Activated CD4-positive, alpha-beta T cell treated with anti-CD3 and anti-CD28 coated beads, Interleukin-2, amount 50 U/mL, for 48 hours (primary cell): ENCODE measurements around the gene HSPB6.
A peak's percentile ranks its signal among the peaks of the same experiment; 100 is the strongest.
"Not testable (repeated sequence)": the region's sequence is repeated elsewhere in the genome, so short reads cannot be mapped to it uniquely, and the experiment has no call there.

Experiments
- DNase-seq, 2 experiments: peaks; one replicate each; pipeline ENCODE4 v3.0.0-alpha.2; 2020

HSPB6 gene

DNA sequence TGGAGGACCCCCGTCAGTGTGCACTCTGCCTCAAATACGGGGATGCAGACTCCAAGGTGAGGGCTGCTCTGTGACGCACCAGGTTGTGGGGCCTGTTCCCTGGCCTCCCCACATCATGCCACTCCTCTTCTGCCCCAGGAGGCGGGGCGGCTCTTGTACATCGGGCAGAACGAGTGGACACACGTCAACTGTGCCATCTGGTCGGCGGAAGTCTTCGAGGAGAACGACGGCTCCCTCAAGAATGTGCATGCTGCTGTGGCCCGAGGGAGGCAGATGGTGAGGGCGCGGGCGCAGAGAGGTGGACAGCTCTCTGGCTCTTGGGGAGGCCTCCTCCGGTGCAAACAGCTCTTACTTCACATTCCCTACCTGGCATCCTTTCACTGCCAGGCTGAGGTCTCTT is 27.8 kb downstream of the HSPB6 start:
- DNase-seq: no peak

GRCh38 chr19:35727956-35728706 is 28.7 kb downstream of the HSPB6 start:
- no peak for DNase-seq

GRCh38 chr19:35727053-35727955 is 29.5 kb downstream of the HSPB6 start:
- no peak for DNase-seq

- DNase-seq: no peak
Observed at GRCh38 chr19:35725216-35725861, 31.5 kb downstream of the HSPB6 start.

- no peak for DNase-seq
Observed at GRCh38 chr19:35724560-35724959, 32.3 kb downstream of the HSPB6 start.

DNA sequence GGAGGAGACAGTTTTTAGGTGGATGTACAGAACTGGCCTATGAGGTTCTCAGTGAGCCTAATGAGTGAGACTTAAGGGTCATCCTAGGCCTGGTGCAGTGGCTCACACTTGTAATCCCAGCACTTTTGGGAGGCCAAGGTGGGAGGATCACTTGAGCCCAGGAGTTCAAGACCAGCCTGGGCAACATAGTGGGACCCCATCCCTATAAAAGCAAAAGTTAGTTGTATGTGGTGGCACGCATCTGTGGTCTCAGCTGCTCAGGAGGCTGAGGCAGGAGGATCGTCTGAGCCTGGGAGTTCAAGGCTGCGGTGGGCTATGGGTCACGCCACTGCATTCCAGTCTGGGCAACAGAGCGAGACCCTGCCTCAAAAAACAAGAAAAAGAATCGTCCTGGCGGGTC is 32.7 kb downstream of the HSPB6 start:
- not testable (repeated sequence) for DNase-seq

- no peak for DNase-seq
Observed at GRCh38 chr19:35723671-35724070, 33.2 kb downstream of the HSPB6 start.

GRCh38 chr19:35722897-35723296 is 33.9 kb downstream of the HSPB6 start:
- no peak for DNase-seq

DNA sequence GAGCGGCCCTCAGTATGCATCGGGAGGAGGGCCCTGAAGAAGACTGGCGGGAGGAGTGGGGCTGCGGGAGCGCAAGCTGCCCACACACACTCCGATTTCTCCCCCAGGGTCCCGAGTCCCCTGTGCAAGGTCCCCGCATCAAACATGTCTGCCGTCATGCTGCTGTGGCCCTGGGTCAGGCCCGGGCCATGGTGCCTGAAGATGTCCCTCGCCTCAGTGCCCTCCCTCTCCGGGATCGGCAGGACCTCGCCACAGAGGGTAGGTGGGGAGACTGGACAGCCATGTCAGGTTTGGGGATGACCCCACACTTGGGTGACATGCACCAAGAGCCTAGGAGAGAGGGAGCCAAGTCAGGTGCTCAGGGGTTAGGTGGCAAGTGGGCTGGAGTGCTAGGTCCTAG is 34.4 kb downstream of the HSPB6 start:
- no peak for DNase-seq

DNA sequence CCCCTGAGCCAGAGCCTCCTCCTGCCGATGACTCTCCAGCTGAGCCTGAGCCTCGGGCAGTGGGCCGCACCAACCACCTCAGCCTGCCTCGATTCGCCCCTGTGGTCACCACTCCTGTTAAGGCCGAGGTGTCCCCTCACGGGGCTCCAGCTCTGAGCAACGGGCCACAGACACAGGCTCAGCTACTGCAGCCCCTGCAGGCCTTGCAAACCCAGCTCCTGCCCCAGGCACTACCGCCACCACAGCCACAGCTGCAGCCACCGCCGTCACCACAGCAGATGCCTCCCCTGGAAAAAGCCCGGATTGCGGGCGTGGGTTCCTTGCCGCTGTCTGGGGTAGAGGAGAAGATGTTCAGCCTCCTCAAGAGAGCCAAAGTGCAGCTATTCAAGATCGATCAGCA is 35.5 kb downstream of the HSPB6 start:
- DNase-seq: no peak

GRCh38 chr19:35720648-35721047 is 36.2 kb downstream of the HSPB6 start:
- DNase-seq: no peak

- no peak for DNase-seq
Observed at GRCh38 chr19:35720163-35720524, 36.7 kb downstream of the HSPB6 start.

GRCh38 chr19:35719402-35720162 is 37.2 kb downstream of the HSPB6 start:
- no peak for DNase-seq

- DNase-seq: peak; percentile 66 to 71
Observed at GRCh38 chr19:35718345-35719041, 38.3 kb downstream of the HSPB6 start.

DNA sequence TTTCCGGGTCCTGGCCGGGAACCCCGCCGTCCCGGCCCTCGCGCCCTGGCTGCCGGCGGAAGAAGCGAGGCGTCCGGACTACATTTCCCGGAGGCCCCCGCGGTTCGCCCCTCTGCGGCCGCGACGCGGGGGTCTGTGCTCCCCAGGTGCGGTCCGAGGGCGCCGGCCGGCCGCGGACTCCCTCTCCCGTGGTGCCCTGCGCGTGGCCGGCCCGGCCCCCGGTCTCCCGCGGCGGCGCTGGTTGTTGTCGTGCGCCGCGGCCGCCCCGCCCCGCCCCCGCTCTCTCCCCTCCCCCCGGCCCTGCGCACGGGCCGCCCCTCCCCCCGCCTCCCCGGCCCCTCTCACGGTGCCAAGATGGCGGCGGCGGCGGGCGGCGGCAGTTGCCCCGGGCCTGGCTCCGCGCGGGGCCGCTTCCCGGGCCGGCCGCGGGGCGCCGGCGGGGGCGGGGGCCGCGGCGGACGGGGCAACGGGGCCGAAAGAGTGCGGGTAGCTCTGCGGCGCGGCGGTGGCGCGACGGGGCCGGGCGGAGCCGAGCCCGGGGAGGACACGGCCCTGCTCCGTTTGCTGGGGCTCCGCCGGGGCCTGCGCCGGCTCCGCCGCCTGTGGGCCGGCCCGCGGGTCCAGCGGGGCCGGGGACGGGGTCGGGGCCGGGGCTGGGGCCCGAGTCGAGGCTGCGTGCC is 39.0 kb downstream of the HSPB6 start, which contains the start of gene KMT2B:
Gene KMT2B, plus strand, starts transcription at position 339 of the 680 bp plus-strand sequence. Its CDS starts 16 bp downstream, at position 355.
- no peak for DNase-seq

DNA sequence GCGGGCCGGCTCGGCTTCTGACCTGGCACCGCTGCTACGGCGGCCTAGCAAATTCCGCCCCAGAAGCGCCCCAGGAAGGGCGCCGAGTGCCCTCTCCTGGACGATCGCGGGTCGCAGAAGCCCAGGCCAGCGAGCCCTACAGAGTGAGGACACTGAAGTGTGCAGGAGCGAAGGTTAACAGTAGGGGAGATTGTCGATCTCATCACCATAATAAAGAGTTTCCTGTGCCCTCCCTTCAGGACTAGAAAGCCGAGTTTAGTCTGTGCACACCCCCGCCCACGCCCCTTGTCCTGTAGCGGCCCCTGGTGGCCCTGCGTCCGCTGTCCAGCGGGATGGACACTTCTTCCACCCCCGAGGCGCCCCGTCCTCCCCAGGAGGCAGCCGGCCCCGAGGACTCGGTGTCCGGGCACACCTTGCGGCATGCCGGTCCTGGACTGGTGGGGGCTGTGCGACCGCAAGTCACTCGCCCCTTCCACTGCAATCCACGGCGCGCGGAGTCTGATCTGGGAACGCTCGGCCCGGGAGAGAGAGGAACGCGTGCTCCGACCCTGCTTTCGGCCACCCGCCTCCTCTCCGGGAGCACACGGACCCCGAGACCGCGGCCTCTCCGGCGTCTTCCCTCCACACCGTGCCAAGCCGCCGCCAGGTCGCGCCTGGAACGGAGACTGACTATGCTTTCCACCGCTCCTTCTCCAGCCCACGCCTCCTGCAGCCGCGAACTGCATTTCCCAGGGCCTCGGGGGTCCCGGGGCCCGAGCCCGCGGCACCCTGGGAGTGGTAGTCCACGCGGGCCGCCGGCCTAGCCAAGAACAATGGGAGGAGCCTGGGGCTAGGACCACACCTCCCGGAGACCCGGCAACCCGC is 39.8 kb downstream of the HSPB6 start:
- DNase-seq: peak; percentile 96 to 97

DNA sequence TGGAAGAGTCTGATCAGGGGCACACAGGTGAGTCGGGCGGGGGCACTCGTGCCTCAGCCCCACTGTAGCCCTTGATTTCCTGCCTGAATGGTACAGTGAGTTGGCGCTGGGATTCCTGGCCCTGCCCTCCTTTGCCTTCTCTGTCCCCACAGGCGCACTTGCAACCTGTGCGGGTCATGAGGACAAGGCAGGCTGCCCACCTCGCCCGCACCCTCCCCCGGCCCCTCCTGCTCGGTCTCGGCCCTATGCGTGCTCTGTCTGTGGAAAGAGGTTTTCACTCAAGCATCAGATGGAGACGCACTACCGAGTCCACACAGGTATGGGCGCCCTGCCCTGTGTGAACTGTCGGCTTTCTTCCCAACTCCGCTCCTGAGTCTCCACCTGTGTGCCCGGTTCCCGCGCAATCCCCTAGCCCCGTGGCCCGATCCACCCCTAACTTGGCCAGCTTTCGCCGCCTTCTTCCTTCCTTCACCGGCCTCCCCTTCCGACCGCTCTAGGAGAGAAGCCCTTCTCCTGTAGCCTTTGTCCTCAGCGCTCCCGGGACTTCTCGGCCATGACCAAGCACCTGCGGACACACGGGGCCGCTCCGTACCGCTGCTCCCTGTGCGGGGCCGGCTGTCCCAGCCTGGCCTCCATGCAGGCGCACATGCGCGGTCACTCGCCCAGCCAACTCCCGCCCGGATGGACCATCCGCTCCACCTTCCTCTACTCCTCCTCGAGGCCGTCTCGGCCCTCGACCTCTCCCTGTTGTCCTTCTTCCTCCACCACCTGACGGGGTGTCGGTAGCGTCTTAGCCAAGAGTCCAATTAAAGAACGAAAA is 40.6 kb downstream of the HSPB6 start:
- peak; percentile 40 to 46 for DNase-seq

- DNase-seq: peak in 1 of 2 experiments; percentile 30
Observed at GRCh38 chr19:35715355-35715809, 41.4 kb downstream of the HSPB6 start.
